GM19463 (cell line): Measurements from ENCODE around the gene MAFF.
"Not testable (repeated sequence)": the region's sequence is repeated elsewhere in the genome, so short reads cannot be mapped to it uniquely, and the experiment has no call there.

Experiments
- ATAC-seq: cut with Tn5 transposase; IDR thresholded peaks from one replicate; pipeline ENCODE4 v1.9.1; 2021; ENCODE audit warnings: mild to moderate bottlenecking, moderate library complexity; ENCODE audit not compliant: unreplicated experiment

Gene MAFF

DNA sequence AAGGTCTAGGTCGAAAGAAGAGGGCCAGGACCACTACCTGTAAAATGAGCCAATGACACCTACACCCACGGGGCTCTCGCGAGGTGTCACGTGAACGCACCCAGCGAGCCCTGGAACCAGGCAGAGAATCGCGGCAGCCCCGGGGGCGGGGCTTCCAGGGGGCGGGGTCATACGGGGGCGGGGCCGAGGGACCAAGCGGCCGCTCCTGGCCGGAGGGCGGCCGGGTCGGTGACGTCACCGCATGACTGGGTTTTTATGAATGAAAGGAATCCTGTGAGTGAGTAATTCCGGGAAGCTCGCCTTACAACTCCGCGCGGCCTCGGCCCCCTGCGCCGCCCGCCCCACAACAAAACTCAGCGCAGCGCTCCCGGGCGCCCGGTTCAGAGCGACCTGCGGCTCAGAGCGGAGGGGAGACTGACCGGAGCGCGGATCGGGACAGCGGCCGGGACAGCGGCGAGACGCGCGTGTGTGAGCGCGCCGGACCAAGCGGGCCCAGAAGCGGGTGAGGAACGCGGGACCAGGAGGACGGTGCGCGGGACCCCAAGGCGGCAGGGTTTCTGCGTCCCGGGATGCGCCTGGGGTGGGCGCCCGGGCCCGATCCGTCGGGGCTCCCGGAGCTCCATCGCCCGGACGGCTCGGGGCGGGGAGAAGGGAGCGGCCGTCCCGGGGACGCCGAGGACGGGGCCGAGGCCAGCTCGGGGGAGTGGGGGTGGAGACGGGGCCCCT lies at the start of gene MAFF:
MAFF (plus strand) TSS at position 284 of the 726 bp plus-strand sequence. CDS start 11,860 bp downstream, outside the sequence.
- ATAC-seq = peak; percentile 57

GRCh38 chr22:38153821-38154562 lies 47.8 kb upstream of the MAFF start:
- ATAC-seq = no peak

- ATAC-seq = not testable (repeated sequence)
Measured at GRCh38 chr22:38154563-38154915, 47.3 kb upstream of the MAFF start.

GRCh38 chr22:38155703-38156102 lies 46.1 kb upstream of the MAFF start:
- no peak for ATAC-seq

DNA sequence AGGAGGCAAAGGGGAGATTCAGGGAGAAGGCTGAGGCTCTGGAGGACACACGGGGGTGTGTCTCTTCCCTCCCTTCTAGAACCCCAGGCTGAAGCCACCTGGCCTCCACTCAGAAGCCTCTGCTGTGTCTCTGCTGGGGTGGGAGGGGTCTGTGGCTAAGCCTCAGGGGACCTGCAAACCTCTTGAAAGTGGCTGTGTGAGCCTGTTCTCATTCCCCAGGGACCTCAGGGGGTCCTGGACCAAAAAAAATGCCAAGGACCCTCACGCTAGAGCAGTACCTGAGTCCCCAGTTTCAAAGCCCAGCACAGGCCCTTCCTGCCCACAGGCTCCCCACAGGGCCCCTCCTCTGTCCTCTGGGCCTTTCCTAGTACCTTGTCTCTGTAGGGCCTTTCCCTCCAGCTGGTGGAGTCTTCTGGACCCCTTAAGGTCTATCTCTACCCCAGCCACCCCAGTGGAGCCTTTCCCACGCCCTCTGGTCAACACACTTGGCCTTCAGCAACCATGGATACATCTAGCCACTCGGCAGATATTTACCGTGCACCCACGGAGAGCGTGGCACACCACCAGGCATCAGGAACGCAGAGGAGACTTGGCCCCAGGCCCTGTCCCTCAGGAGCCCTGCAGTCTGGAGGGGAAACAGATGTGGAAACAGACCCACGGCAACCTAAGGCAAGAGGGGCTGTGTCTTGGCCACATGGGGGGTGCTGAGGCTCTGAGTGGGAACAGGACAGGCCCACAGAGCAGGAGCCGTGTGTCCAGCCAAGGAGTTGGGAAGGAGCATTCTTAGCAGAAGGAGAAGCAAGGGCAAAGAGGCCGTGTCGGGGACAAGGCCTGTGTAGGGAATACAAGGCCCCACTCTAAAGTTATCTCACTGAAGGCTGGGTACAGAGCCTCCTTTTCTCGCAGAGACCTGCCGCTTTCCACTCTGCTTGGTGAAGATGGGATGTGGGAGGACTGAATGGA lies 38.6 kb upstream of the MAFF start:
- ATAC-seq = peak; percentile 57

DNA sequence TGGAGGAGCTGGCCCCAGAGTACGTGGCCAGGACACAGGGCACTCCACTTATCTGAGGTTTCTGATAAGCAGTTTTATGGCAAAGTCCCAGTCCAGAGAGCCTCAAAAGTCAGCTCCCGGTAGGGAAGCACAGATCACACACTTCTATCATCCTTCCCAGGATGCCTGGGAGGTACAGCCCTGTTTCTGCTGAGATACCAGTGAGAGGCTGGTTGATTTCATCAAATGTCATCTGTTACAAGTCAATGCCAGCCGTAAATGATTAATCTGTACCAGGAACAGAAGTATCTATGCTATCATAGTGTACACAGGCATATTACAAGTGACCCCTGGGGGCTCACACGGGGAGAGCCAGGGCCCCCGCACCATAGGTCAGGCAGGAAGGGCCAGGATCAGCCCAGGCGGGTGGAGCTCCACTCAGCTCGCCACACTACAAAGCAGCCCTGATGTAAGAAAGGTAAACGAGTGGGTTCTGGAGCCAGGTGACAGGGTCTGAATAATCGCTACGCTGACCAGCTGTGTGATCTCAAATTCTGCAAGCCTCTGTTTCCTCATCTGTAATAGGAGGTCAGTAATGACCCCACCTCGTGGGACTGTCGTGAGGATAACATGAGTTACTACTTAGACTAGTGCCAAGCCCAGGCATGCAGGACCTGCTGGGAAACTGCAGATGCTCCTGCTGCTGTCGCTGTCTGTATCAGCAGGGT lies 37.8 kb upstream of the MAFF start:
- ATAC-seq = no peak

DNA sequence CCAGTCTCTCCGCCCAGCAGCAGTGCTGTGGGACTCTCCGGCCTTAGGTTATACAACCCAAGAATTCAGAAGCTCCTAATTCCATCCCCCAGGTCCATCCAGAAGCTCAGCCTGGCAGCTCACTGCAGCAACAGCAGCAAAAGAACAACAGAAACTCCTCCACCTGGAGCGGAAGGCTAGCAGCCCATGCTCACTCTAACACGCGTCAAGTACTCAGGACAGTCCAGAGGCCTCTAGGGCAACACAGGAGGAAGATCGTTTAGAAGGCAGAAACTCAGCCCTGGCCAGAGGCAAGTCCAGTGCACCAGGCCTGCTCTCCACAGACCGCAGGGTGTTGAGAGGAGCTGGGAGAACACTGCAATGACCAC lies 37.3 kb upstream of the MAFF start:
- no peak for ATAC-seq

DNA sequence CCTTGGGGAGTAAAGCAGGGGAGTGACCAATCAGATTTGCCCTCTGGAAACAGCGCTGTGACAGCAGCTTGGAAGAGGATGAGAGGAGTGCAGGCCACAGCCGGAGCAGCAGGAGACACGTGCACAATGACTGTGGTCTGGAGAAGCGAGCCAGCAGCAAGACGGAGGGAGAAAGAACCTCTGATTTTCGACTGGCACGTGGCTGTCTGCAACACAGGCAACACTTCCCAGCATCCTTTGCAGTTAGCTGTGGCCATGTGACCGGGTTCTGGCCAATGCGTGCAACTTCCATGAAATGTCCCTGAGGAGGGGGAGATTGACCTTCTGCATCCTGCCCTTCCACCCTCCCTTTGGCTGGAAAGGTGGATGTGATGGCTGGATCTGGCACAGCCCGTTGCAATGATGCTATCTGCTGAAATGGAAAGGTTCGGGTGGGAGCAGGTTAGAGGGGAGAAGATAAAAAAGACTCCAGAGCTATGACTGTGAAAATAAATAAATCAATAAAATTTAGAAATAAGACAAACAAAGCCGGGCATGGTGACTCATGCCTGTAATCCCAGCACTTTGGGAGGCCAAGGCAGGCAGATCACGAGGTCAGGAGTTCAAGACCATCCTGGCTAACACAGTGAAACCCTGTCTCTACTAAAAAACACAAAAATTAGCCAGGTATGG lies 35.7 kb upstream of the MAFF start:
- no peak for ATAC-seq

DNA sequence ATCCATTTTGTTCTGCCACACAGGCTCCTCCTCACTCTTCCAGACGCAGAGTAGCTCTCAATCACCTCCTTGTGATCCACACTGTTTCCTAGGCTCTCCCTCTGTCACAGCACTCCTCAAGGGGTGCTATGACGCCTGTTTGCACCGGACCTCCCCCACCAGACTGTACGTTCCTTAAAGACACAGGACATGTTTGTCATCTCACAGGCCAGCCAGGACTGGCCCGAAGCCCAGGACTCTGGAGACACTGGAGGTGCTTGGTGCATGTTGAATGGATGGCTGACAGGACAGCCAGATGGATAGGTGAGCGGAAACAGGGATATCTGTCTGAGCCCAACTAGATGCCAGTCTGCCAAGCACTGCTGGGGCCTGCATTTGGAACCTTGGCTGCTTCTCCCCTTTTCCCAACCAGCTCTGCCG lies 33.8 kb upstream of the MAFF start:
- no peak for ATAC-seq

- ATAC-seq = no peak
Measured at GRCh38 chr22:38169116-38169515, 32.7 kb upstream of the MAFF start.

- no peak for ATAC-seq
Measured at GRCh38 chr22:38170469-38170868, 31.3 kb upstream of the MAFF start.

- ATAC-seq = no peak
Measured at GRCh38 chr22:38171927-38172831, 29.6 kb upstream of the MAFF start.

DNA sequence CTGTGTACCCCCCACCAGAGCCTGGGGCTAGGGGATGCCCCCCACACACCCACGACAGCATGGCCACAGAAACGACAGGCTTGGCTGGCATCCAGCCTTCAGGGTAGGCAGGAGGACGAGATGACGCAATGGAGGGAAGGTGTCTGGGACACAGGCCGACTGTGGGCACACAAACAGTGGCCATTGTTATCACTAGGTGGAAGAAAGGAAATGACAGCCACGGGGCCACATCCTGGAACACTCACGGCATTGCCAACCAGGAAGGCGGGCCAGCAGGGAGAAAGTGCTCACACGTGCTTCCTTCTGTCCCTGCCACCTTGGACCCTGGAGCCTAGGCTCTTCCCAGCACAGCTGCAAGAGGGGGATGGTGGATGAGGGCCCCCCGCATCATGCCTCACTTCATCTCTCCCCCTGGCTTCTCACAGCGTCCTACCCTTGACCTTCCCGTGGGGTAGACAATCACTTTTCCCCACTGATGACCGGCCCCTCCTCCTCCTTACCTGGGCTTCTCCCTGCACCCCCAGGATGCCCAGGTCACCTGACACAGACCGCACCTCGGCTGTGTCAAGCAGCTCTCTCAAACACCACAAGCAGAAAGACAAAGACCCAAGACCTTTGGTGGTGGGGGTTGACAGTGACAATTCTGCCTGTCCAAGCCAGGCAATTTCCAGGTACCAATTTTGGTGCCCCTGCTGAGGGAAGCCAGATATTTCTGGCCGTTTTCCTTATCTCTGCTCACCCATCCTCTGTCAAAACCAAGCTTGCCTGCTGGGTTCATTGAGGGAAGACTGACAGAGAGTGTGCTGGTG lies 28.8 kb upstream of the MAFF start:
- no peak for ATAC-seq

- no peak for ATAC-seq
Measured at GRCh38 chr22:38173641-38173906, 28.2 kb upstream of the MAFF start.

- ATAC-seq = no peak
Measured at GRCh38 chr22:38174626-38175025, 27.2 kb upstream of the MAFF start.

GRCh38 chr22:38175206-38176118 lies 26.3 kb upstream of the MAFF start:
- no peak for ATAC-seq

DNA sequence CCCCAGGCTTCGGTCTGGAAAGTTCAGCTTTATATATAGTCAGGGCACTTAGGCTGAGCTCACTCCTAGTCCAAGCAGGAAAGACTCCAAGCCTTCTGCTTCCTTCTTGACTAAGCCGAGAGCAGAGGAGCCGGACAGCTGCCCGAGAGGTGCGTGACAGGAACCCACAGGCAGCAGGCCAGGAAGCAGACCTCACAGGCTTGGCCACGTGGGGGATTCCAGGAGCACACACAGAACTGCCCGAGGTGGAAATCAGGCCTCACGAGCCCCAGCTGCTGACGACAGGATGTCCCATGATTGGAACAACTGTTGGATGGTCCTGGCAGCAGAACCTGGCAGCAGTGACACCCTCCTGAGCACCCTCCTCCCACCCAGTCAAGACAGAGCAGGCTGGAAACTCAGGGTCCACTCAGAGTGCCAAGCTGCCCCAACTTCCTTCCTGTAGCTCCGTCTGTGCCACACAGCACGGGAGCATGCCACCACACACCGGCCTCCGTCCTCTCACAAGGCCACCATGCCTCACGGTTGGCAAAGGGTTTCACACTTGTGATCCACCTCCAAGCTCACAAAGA lies 25.5 kb upstream of the MAFF start:
- ATAC-seq = peak; percentile 58
